CD14-positive monocyte (primary cell): ENCODE results near the gene KLRC1. TPM values are rescaled to one million over a fixed set of nuclear protein-coding genes. Genes with fewer than 3 reads are reported as not detected.
A peak's percentile ranks its signal among the peaks of the same experiment; 100 is the strongest.
"Not testable (repeated sequence)": the region's sequence is repeated elsewhere in the genome, so short reads cannot be mapped to it uniquely, and the experiment has no call there.

Experiments
- DNase-seq, 3 donors: peaks; one replicate each; pipeline ENCODE4 v3.0.0-alpha.2; 2011 to 2022
- H2AFZ ChIP-seq: 2 replicates; pipeline ENCODE4 v1.6.0; 2012; ENCODE audit warnings: mild to moderate bottlenecking, low read depth, low read length, inconsistent platforms; ENCODE audit not compliant: insufficient read depth, poor library complexity, severe bottlenecking
- H3K27ac ChIP-seq, 2 donors: 1 replicate in 1 of 2; 2 replicates in 1 of 2; pipeline ENCODE4 v1.5.1; 2012 to 2013; ENCODE audit warnings: low read length in 2 of 2, control low read depth in 1 of 2, inconsistent platforms in 1 of 2, low read depth in 1 of 2, mild to moderate bottlenecking in 1 of 2
- H3K27me3 ChIP-seq, 2 donors: one replicate each; pipeline versions ENCODE4 v1.6.0 to v1.6.1; 2011 to 2013; ENCODE audit warnings: low read length in 2 of 2; ENCODE audit not compliant: control insufficient read depth in 2 of 2, insufficient read depth in 2 of 2
- H3K36me3 ChIP-seq, 2 donors: replicated peaks in 1 of 2; 1 replicate in 1 of 2; 2 replicates in 1 of 2; pipeline versions ENCODE4 v1.5.1 to v1.6.1; 2012 to 2013; ENCODE audit warnings: low read length in 2 of 2, control low read depth in 1 of 2, inconsistent platforms in 1 of 2, mild to moderate bottlenecking in 1 of 2; ENCODE audit not compliant: insufficient read depth in 2 of 2, control insufficient read depth in 1 of 2
- H3K4me1 ChIP-seq, 2 donors: 1 replicate in 1 of 2; 2 replicates in 1 of 2; pipeline versions ENCODE4 v1.5.1 to v1.6.1; 2012 to 2013; ENCODE audit warnings: low read length in 2 of 2, control low read depth in 1 of 2, inconsistent platforms in 1 of 2, mild to moderate bottlenecking in 1 of 2, moderate library complexity in 1 of 2; ENCODE audit not compliant: insufficient read depth in 2 of 2, control insufficient read depth in 1 of 2
- H3K4me2 ChIP-seq: replicated peaks from 2 replicates; pipeline ENCODE3; 2012; ENCODE audit warnings: low read length, moderate library complexity, mild to moderate bottlenecking; ENCODE audit not compliant: poor library complexity, severe bottlenecking; ENCODE audit errors: extremely low read depth
- H3K4me3 ChIP-seq, 3 experiments: fragments of 200-600 bp in 1 of 3; sonication (generic) in 1 of 3; replicated peaks in 1 of 3; 1 replicate in 2 of 3; 2 replicates in 1 of 3; pipeline ENCODE4 v1.5.1; 2011 to 2013; ENCODE audit warnings: low read length in 3 of 3, mild to moderate bottlenecking in 3 of 3, control low read depth in 2 of 3, low read depth in 2 of 3, inconsistent platforms in 1 of 3, moderate library complexity in 1 of 3
- H3K79me2 ChIP-seq: 2 replicates; pipeline ENCODE4 v1.6.0; 2012; ENCODE audit warnings: mild to moderate bottlenecking, control low read depth, inconsistent platforms, low read length, moderate library complexity; ENCODE audit not compliant: insufficient read depth
- H3K9ac ChIP-seq: 2 replicates; pipeline ENCODE4 v1.6.0; 2017; ENCODE audit warnings: low read length, mild to moderate bottlenecking; ENCODE audit not compliant: insufficient read depth, poor library complexity, severe bottlenecking
- H3K9me3 ChIP-seq, 2 donors: replicated peaks in 1 of 2; 1 replicate in 1 of 2; 2 replicates in 1 of 2; pipeline versions ENCODE4 v1.5.1 to v1.6.1; 2012 to 2013; ENCODE audit warnings: low read length in 2 of 2, control low read depth in 1 of 2; ENCODE audit not compliant: control insufficient read depth in 1 of 2, insufficient read depth in 1 of 2
- H4K20me1 ChIP-seq: 2 replicates; pipeline ENCODE4 v1.6.0; 2012; ENCODE audit warnings: mild to moderate bottlenecking, low read length, control low read depth, moderate library complexity; ENCODE audit not compliant: insufficient read depth
- H3K27ac Mint-ChIP-seq, 7 donors: one replicate each; pipeline ENCODE4 v1.8.0; 2020; ENCODE audit warnings: mild to moderate bottlenecking in 7 of 7, mixed read lengths in 7 of 7, moderate library complexity in 6 of 7, inconsistent platforms in 2 of 7
- H3K27me3 Mint-ChIP-seq, 3 donors: one replicate each; pipeline ENCODE4 v1.8.0; 2021 to 2022; ENCODE audit warnings: low read depth in 3 of 3, mild to moderate bottlenecking in 3 of 3, mixed read lengths in 3 of 3, moderate library complexity in 3 of 3, inconsistent platforms in 1 of 3
- H3K36me3 Mint-ChIP-seq, 2 donors: one replicate each; pipeline ENCODE4 v1.8.0; 2020; ENCODE audit warnings: mixed read lengths in 2 of 2, inconsistent platforms in 1 of 2, mild to moderate bottlenecking in 1 of 2
- H3K4me1 Mint-ChIP-seq: one replicate; pipeline ENCODE4 v1.8.0; 2020; ENCODE audit warnings: mild to moderate bottlenecking, mixed read lengths
- H3K4me3 Mint-ChIP-seq, 2 donors: one replicate each; pipeline ENCODE4 v1.8.0; 2020; ENCODE audit warnings: mild to moderate bottlenecking in 2 of 2, mixed read lengths in 2 of 2, moderate library complexity in 1 of 2
- H3K9me3 Mint-ChIP-seq, 7 donors: one replicate each; pipeline ENCODE4 v1.8.0; 2020 to 2022; ENCODE audit warnings: mixed read lengths in 7 of 7, mild to moderate bottlenecking in 6 of 7, moderate library complexity in 6 of 7, inconsistent platforms in 2 of 7
- WGBS: methylation state at CpG from one replicate; pipeline ENCODE4 v1.1.5; 2013; ENCODE audit warnings: missing lambda C conversion rate; ENCODE audit not compliant: insufficient coverage; 5-methylcytosine and 5-hydroxymethylcytosine counted together
- intact Hi-C, 2 donors: fragments of 100-400 bp; cut with micrococcal nuclease; formaldehyde crosslinking; loops; one replicate each; pipeline versions ENCODE4 v1.15.0 to v1.15.1; 2023
- polyA plus RNA-seq, 3 donors: library from polyadenylated mRNA; depleted of rRNA in 1 of 3; unstranded in 2 of 3; stranded (reverse) in 1 of 3; fragments of 300-500 nt in 2 of 3; fragments of >200 nt in 1 of 3; fragmentation: Illumina TruSeq in 2 of 3; gene quantifications; 1 replicate in 2 of 3; 2 replicates in 1 of 3; pipeline ENCODE4 v1.2.3, GENCODE V29; 2012 to 2021
- TF ChIP-seq, protein P1 (sequence below): fragments of 200-600 bp; IDR thresholded peaks from one replicate; pipeline ENCODE4 v1.8.0; 2022; ENCODE audit warnings: antibody characterized with exemption, mild to moderate bottlenecking

The KLRC1 gene
- polyA plus RNA-seq, 3 donors: not detected

DNA sequence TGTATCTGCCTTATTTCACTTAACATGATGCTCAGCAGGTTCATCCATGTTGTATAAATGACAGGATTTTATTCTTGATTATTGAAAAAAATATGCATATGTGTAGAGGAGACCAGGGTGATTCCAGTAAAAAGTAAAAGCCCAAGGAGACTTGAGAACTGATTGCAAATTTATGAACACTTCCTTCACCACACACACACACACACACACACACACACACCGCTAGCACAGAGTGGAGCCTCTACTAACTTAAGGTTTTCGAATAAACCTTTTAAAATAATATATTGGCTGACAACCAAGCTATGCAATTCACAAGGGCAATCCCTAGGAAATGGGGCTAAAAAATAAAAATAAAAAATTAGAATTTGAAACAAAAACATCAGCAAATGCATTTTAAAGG is 55.0 kb downstream of the KLRC1 start:
- peaks cover 26 to 28% of the 10 kb centered on the region in 2 donors for H3K4me1 ChIP-seq
- H3K9ac ChIP-seq: no peak overlapping the region
- DNase-seq: no peak
- no peak overlapping the region for H3K27ac Mint-ChIP-seq
- TF ChIP-seq, protein P1, sequence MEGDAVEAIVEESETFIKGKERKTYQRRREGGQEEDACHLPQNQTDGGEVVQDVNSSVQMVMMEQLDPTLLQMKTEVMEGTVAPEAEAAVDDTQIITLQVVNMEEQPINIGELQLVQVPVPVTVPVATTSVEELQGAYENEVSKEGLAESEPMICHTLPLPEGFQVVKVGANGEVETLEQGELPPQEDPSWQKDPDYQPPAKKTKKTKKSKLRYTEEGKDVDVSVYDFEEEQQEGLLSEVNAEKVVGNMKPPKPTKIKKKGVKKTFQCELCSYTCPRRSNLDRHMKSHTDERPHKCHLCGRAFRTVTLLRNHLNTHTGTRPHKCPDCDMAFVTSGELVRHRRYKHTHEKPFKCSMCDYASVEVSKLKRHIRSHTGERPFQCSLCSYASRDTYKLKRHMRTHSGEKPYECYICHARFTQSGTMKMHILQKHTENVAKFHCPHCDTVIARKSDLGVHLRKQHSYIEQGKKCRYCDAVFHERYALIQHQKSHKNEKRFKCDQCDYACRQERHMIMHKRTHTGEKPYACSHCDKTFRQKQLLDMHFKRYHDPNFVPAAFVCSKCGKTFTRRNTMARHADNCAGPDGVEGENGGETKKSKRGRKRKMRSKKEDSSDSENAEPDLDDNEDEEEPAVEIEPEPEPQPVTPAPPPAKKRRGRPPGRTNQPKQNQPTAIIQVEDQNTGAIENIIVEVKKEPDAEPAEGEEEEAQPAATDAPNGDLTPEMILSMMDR: no peak
- no peak overlapping the region for H3K27ac ChIP-seq
- no peaks in the 10 kb centered on the region for H3K36me3 Mint-ChIP-seq
- H3K27me3 ChIP-seq: peaks cover 0 to 24% of the 10 kb centered on the region in 2 donors
- no peak overlapping the region for H3K4me2 ChIP-seq
- H3K79me2 ChIP-seq: no peaks in the 10 kb centered on the region
- no CpG with 5 or more reads among the region's 2 CpGs for WGBS
- H3K4me3 ChIP-seq: no peak overlapping the region
- H3K9me3 Mint-ChIP-seq: peaks cover 0 to 3% (median 0%) of the 10 kb centered on the region in 7 donors
- peaks cover 24% of the 10 kb centered on the region for H3K4me1 Mint-ChIP-seq
- no peaks in the 10 kb centered on the region for H3K36me3 ChIP-seq
- H3K9me3 ChIP-seq: no peaks in the 10 kb centered on the region
- peaks cover 10 to 11% (median 11%) of the 10 kb centered on the region in 3 donors for H3K27me3 Mint-ChIP-seq
- H3K4me3 Mint-ChIP-seq: peak overlapping the region in 1 of 2 donors; percentile 1
- intact Hi-C loops: no loop called here
- H4K20me1 ChIP-seq: no peaks in the 10 kb centered on the region
- H2AFZ ChIP-seq: no peak overlapping the region

DNA sequence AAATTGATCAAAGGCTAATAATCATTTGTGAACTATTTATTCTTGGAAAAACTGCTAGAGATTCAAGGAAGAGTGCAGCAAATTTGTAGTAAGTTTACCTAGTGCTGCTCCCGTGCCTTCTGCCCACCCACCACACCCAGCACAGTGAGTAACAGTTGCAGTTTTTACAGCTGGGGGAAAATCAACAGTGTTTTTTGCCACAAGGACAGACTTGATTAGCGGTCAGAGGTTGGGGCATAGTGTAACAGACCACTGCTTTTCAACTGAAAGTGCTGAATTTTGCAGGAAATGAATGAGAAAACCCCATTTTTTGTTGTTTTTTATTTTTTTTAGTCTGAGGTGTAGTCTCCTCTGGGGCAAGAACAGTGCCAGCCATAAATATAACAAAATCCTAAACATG is 55.9 kb downstream of the KLRC1 start:
- H3K9me3 ChIP-seq: no peaks in the 10 kb centered on the region
- intact Hi-C loops: no loop called here
- no peaks in the 10 kb centered on the region for H3K36me3 ChIP-seq
- peaks cover 31% of the 10 kb centered on the region for H3K4me1 Mint-ChIP-seq
- no peak overlapping the region for H3K9ac ChIP-seq
- H3K9me3 Mint-ChIP-seq: peaks cover 0 to 3% (median 0%) of the 10 kb centered on the region in 7 donors
- H3K27me3 ChIP-seq: peaks cover 0 to 22% of the 10 kb centered on the region in 2 donors
- H3K4me3 ChIP-seq: no peak overlapping the region
- peaks cover 35% of the 10 kb centered on the region in 2 donors for H3K4me1 ChIP-seq
- TF ChIP-seq, protein P1: no peak
- H4K20me1 ChIP-seq: no peaks in the 10 kb centered on the region
- no peak overlapping the region for H2AFZ ChIP-seq
- peaks cover 7 to 11% (median 11%) of the 10 kb centered on the region in 3 donors for H3K27me3 Mint-ChIP-seq
- H3K4me3 Mint-ChIP-seq: no peak overlapping the region
- H3K79me2 ChIP-seq: no peaks in the 10 kb centered on the region
- no CpG with 5 or more reads among the region's 2 CpGs for WGBS
- no peaks in the 10 kb centered on the region for H3K36me3 Mint-ChIP-seq
- H3K27ac ChIP-seq: no peak overlapping the region
- DNase-seq: no peak
- no peak overlapping the region for H3K4me2 ChIP-seq
- H3K27ac Mint-ChIP-seq: no peak overlapping the region

DNA sequence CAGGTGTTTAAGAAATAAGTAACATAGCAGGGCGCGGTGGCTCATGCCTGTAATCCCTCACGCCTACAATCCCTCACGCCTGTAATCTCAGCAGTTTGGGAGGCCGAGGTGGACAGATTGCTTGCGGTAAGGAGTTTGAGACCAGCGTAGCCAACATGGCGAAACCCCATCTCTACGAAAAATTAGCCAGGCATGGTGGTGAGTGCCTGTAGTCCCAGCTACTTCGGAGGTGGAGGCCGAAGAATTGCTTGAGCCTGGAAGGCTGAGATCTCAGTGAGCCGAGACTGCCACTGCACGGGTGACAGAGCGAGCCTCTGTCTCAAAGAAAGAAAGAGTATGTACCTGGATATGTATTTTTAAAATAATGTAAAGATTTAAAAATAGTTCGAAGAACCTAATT is 57.0 kb downstream of the KLRC1 start:
- H3K27me3 Mint-ChIP-seq: peaks cover 7 to 11% (median 11%) of the 10 kb centered on the region in 3 donors
- H4K20me1 ChIP-seq, intact Hi-C loops, H3K36me3 ChIP-seq, H3K9me3 ChIP-seq, DNase-seq, H3K4me3 Mint-ChIP-seq, H3K36me3 Mint-ChIP-seq, H3K79me2 ChIP-seq, H3K9me3 Mint-ChIP-seq, H3K9ac ChIP-seq: not testable (repeated sequence)
- H3K27ac ChIP-seq: peak overlapping the region; percentile 64 to 95
- peaks cover 38% of the 10 kb centered on the region for H3K4me1 Mint-ChIP-seq
- H3K27ac Mint-ChIP-seq: peak overlapping the region; percentile 91 to 97 (median 96)
- H3K27me3 ChIP-seq: peaks cover 0 to 14% of the 10 kb centered on the region in 2 donors
- WGBS: no CpG with 5 or more reads among the region's 15 CpGs
- H3K4me3 ChIP-seq: peak overlapping the region in 1 of 3 experiments; percentile 63
- H3K4me2 ChIP-seq: peak overlapping the region; percentile 60
- peak overlapping the region; percentile 68 for H2AFZ ChIP-seq
- peaks cover 40 to 42% of the 10 kb centered on the region in 2 donors for H3K4me1 ChIP-seq
